ENCODE results near the gene MYO10.
A peak's percentile ranks its signal among the peaks of the same experiment; 100 is the strongest.
"Not testable (repeated sequence)": the region's sequence is repeated elsewhere in the genome, so short reads cannot be mapped to it uniquely, and the experiment has no call there.

The MYO10 gene

GRCh38 chr5:16841416-16841815 lies 94.7 kb downstream of the MYO10 start:
- CTCF ChIA-PET = interaction anchor here (0.6 to 0.9 kb wide), 2 partner anchors 39 to 348 kb away, joined by 4 to 5 read pairs; no protein-coding TSS in a partner anchor

GRCh38 chr5:16837305-16837704 lies 98.8 kb downstream of the MYO10 start:
- POLR2A ChIA-PET = no interaction called here
- no peak overlapping the region for H3K4me3 ChIP-seq (ENCODE audit: low read depth, low read length)
- no peaks in the 10 kb centered on the region for H3K9me3 ChIP-seq (ENCODE audit: control insufficient read depth, insufficient read depth, low read depth, low read length)
- H3K36me3 ChIP-seq (ENCODE audit: control insufficient read depth in 2 of 2, insufficient read depth in 1 of 2, low read length in 2 of 2) = no peaks in the 10 kb centered on the region; a peak in 2 of 3 replicates
- TF ChIP-seq WT1 (tag by site-specific recombination; IDR thresholded peaks at IDR 0.05) = no peak
- TF ChIP-seq ZNF423 (tag by site-specific recombination; IDR thresholded peaks at IDR 0.05) = no peak
- no peak for TF ChIP-seq ZNF558 (tag by site-specific recombination; IDR thresholded peaks at IDR 0.05)
- peaks cover 11% of the 10 kb centered on the region for H3K4me1 ChIP-seq (ENCODE audit: control insufficient read depth, insufficient read depth, low read length)
- H3K27ac ChIP-seq (ENCODE audit: extremely low read depth, low read depth, low read length) = no peak overlapping the region
- CTCF ChIA-PET = interaction anchor here (3.0 kb wide), 1 partner anchor 353 kb away, joined by 9 read pairs; no protein-coding TSS in a partner anchor

More at GRCh38 chr5:16841416-16841815, 94.7 kb downstream of the MYO10 start:
- Histone ChIP-seq H3K27ac (ENCODE audit: extremely low read depth, low read depth, low read length) (no peak overlapping the region), H3K4me1 (ENCODE audit: control insufficient read depth, insufficient read depth, low read length) (peaks cover 4% of the 10 kb centered on the region), H3K9me3 (ENCODE audit: control insufficient read depth, insufficient read depth, low read depth, low read length) (no peaks in the 10 kb centered on the region), H3K4me3 (ENCODE audit: low read depth, low read length) (no peak overlapping the region), H3K36me3 (ENCODE audit: control insufficient read depth in 2 of 2, insufficient read depth in 1 of 2, low read length in 2 of 2) (no peaks in the 10 kb centered on the region; a peak in 2 of 3 replicates)
- POLR2A ChIA-PET = no interaction called here
- no peak for TF ChIP-seq ZFP41 (tag by site-specific recombination; IDR thresholded peaks at IDR 0.05; ENCODE audit: borderline replicate concordance)
- no peak for TF ChIP-seq ZNF521 (tag by site-specific recombination; IDR thresholded peaks at IDR 0.05)
- no peak for TF ChIP-seq ZFP69B (tag by site-specific recombination; IDR thresholded peaks at IDR 0.05)
- TF ChIP-seq GLIS2 (tag by site-specific recombination; IDR thresholded peaks at IDR 0.05) = no peak
- TF ChIP-seq ZBTB20 (tag by site-specific recombination; IDR thresholded peaks at IDR 0.05) = no peak
- no peak for TF ChIP-seq ZNF513 (tag by site-specific recombination; IDR thresholded peaks at IDR 0.05)

GRCh38 chr5:16834029-16834428 lies 102.1 kb downstream of the MYO10 start:
- Histone ChIP-seq H3K9me3 (ENCODE audit: control insufficient read depth, insufficient read depth, low read depth, low read length) (no peaks in the 10 kb centered on the region), H3K4me1 (ENCODE audit: control insufficient read depth, insufficient read depth, low read length) (peaks cover 9% of the 10 kb centered on the region), H3K36me3 (ENCODE audit: control insufficient read depth in 2 of 2, insufficient read depth in 1 of 2, low read length in 2 of 2) (no peaks in the 10 kb centered on the region; a peak in 1 of 3 replicates), H3K4me3 (ENCODE audit: low read depth, low read length) (no peak overlapping the region), H3K27ac (ENCODE audit: extremely low read depth, low read depth, low read length) (no peak overlapping the region)
- TF ChIP-seq REST (tag by site-specific recombination; IDR thresholded peaks at IDR 0.05) (peak; percentile 93), ZNF76 (tag by site-specific recombination; IDR thresholded peaks at IDR 0.05; ENCODE audit: borderline replicate concordance, low read depth) (no peak)
- POLR2A ChIA-PET = no interaction called here
- CTCF ChIA-PET = interaction anchor here (0.8 kb wide), 1 partner anchor 43 kb away, joined by 3 read pairs; no protein-coding TSS in a partner anchor

- CTCF ChIA-PET = interaction anchor here (0.6 to 1.0 kb wide), 2 partner anchors 8 to 29 kb away, joined by 4 to 5 read pairs; no protein-coding TSS in a partner anchor
- H3K36me3 ChIP-seq (ENCODE audit: control insufficient read depth in 2 of 2, insufficient read depth in 1 of 2, low read length in 2 of 2); H3K4me3 ChIP-seq (ENCODE audit: low read depth, low read length); POLR2A ChIA-PET; H3K9me3 ChIP-seq (ENCODE audit: control insufficient read depth, insufficient read depth, low read depth, low read length); H3K4me1 ChIP-seq (ENCODE audit: control insufficient read depth, insufficient read depth, low read length); H3K27ac ChIP-seq (ENCODE audit: extremely low read depth, low read depth, low read length): not testable (repeated sequence)
- peak; percentile 70 for TF ChIP-seq ZNF146 (tag by site-specific recombination; IDR thresholded peaks at IDR 0.05)
These were observed 104.8 kb downstream of the MYO10 start for GRCh38 chr5:16831326-16831725.
